GM12878 (cell line): Measurements from ENCODE around the gene MGAT3. TPM values are rescaled to one million over a fixed set of nuclear protein-coding genes. Genes with fewer than 3 reads are reported as not detected.

Experiments
- ATAC-seq: fragments of 200-7000 bp; cut with Tn5 transposase; 3 replicates; pipeline ENCODE4 v1.9.1; 2020; ENCODE audit warnings: mild to moderate bottlenecking, moderate library complexity
- BruUV-seq: library from RNA; stranded (reverse); fragments of 400-500 nt; replicated peaks from 2 replicates; lab custom pipeline; 2021; lab: Mats Ljungman, UMichigan
- CTCF ChIA-PET: fragments of 300-600 bp; sonication (Branson Sonifier 250); formaldehyde crosslinking; extraction: SDS; loops from one replicate; lab custom pipeline; 2021; ENCODE audit warnings: inconsistent platforms; lab: Yijun Ruan, JAX
- POLR2A ChIA-PET: fragments of 350-600 bp; formaldehyde crosslinking; extraction: SDS; loops from one replicate; lab custom pipeline; 2021; ENCODE audit warnings: inconsistent platforms; lab: Charles Lee
- RAD21 ChIA-PET: fragments of 300-600 bp; sonication (Branson Sonifier 250); formaldehyde crosslinking; loops from one replicate; lab custom pipeline; 2023; ENCODE audit warnings: antibody characterized with exemption; ENCODE audit not compliant: unreplicated experiment; lab: Charles Lee
- SMC1A ChIA-PET: fragments of 300-600 bp; sonication (Branson Sonifier 250); formaldehyde crosslinking; loops from one replicate; lab custom pipeline; 2023; ENCODE audit not compliant: unreplicated experiment, uncharacterized antibody; lab: Charles Lee
- DNase-seq: peaks from one replicate; pipeline ENCODE4 v3.0.0-alpha.2; 2011; ENCODE audit warnings: low read depth, low spot score
- FAIRE-seq: peaks from 3 replicates; lab custom pipeline; 2011; peaks lifted over from hg19 to GRCh38; lab: Jason Lieb, UNC
- H2AFZ ChIP-seq: 2 replicates; pipeline ENCODE4 v1.6.0; 2011; ENCODE audit warnings: low read depth, low read length, control low read depth; ENCODE audit not compliant: control insufficient read depth
- H3K27ac ChIP-seq: 2 replicates; pipeline ENCODE4 v1.5.1; 2011; ENCODE audit warnings: control low read depth; ENCODE audit not compliant: control insufficient read depth, insufficient read depth
- H3K27me3 ChIP-seq, 2 experiments: replicated peaks in 1 of 2; 2 replicates each; pipeline versions ENCODE4 v1.6.0 to v1.6.1; 2011; ENCODE audit warnings: low read length in 1 of 2; ENCODE audit not compliant: control insufficient read depth in 2 of 2, insufficient read depth in 2 of 2
- H3K36me3 ChIP-seq, 2 experiments: 2 replicates each; pipeline ENCODE4 v1.5.1; 2011; ENCODE audit warnings: low read length in 1 of 2; ENCODE audit not compliant: control insufficient read depth in 2 of 2, insufficient read depth in 2 of 2
- H3K4me1 ChIP-seq: 2 replicates; pipeline ENCODE4 v1.6.1; 2011; ENCODE audit warnings: mild to moderate bottlenecking, low read length, moderate library complexity, mixed read lengths; ENCODE audit not compliant: control insufficient read depth, insufficient read depth
- H3K4me2 ChIP-seq: 2 replicates; pipeline ENCODE4 v1.6.0; 2011; ENCODE audit warnings: control low read depth; ENCODE audit not compliant: control insufficient read depth, insufficient read depth
- H3K4me3 ChIP-seq: fragments of 200-600 bp; sonication (generic); 2 replicates; pipeline ENCODE4 v1.5.1; 2016
- H3K79me2 ChIP-seq: 2 replicates; pipeline ENCODE4 v1.6.0; 2011; ENCODE audit warnings: low read length; ENCODE audit not compliant: control insufficient read depth, insufficient read depth
- H3K9ac ChIP-seq: 2 replicates; pipeline ENCODE4 v1.8.0; 2011; ENCODE audit warnings: low read length, control low read depth, mixed read lengths; ENCODE audit not compliant: control insufficient read depth, insufficient read depth
- H3K9me3 ChIP-seq: replicated peaks from 3 replicates; pipeline ENCODE4 v1.5.1; 2011; ENCODE audit warnings: mild to moderate bottlenecking, low read length; ENCODE audit not compliant: control insufficient read depth, insufficient read depth
- H4K20me1 ChIP-seq: 2 replicates; pipeline ENCODE4 v1.6.0; 2011; ENCODE audit not compliant: control insufficient read depth, insufficient read depth
- EZH2 ChIP-seq: IDR thresholded peaks from 2 replicates; pipeline ENCODE4 v1.6.1; 2012; ENCODE audit warnings: low read depth, mild to moderate bottlenecking, control low read depth, inconsistent platforms, low read length, borderline replicate concordance; ENCODE audit not compliant: control insufficient read depth
- NR2C2 ChIP-seq: IDR thresholded peaks from 2 replicates; pipeline ENCODE4 v1.6.1; 2011; ENCODE audit warnings: borderline replicate concordance, low read depth; ENCODE audit not compliant: control insufficient read depth, insufficient read length
- PML ChIP-seq: IDR thresholded peaks from 2 replicates; pipeline ENCODE4 v1.6.1; 2012; ENCODE audit warnings: low read length, inconsistent platforms
- RAD21 ChIP-seq: IDR thresholded peaks from 2 replicates; pipeline ENCODE4 v1.6.1; 2011; ENCODE audit warnings: mild to moderate bottlenecking, low read depth, low read length, moderate library complexity; ENCODE audit not compliant: insufficient read depth
- WGBS: methylation state at CpG from one replicate; pipeline ENCODE4 v1.1.6; 2016; ENCODE audit warnings: low lambda C conversion rate; ENCODE audit not compliant: insufficient replicate concordance, insufficient coverage; ENCODE audit errors: missing lambda C conversion rate; 5-methylcytosine and 5-hydroxymethylcytosine counted together
- in situ Hi-C: fragments of 300-500 bp; cut with MboI; formaldehyde crosslinking; loops from 9 replicates; pipeline ENCODE4 v1.14.3; 2018; ENCODE audit warnings: mixed read lengths
- intact Hi-C: fragments of 100-400 bp; cut with micrococcal nuclease; formaldehyde crosslinking; loops from one replicate; pipeline ENCODE4 v1.14.2; 2022; ENCODE audit not compliant: unreplicated experiment
- polyA plus RNA-seq, 11 experiments: library from polyadenylated mRNA; depleted of rRNA in 4 of 11; unstranded in 6 of 11; stranded (reverse) in 5 of 11; fragments of >200 nt; fragmentation: Nextera tagmentation in 4 of 11; fragmentation: Illumina TruSeq in 1 of 11; extraction: Ambion mirVana in 4 of 11; extraction: Trizol in 1 of 11; gene quantifications; 1 replicate in 1 of 11; 2 replicates in 10 of 11; pipeline versions ENCODE4 v1.2.1 to v1.2.3, GENCODE V29; 2011 to 2016; ENCODE audit warnings: inconsistent platforms in 2 of 11, missing spikeins in 2 of 11, low read depth in 1 of 11
- total RNA-seq, 4 experiments: library from RNA; depleted of rRNA in 3 of 4; stranded (reverse); fragments of >200 nt in 3 of 4; fragmentation: Illumina TruSeq in 1 of 4; extraction: Trizol in 1 of 4; gene quantifications; 2 replicates each; pipeline versions ENCODE4 v1.2.1 to v1.2.3, GENCODE V29; 2013 to 2021
- TF ChIP-seq, protein P1 (sequence below): fragments of 450-650 bp; formaldehyde crosslinking; IDR thresholded peaks from 2 replicates; pipeline ENCODE4 v1.4.0; 2020; ENCODE audit warnings: mild to moderate bottlenecking, moderate library complexity
- TF ChIP-seq, protein P2 (sequence below): fragments of 450-650 bp; IDR thresholded peaks from 2 replicates; pipeline ENCODE4 v1.6.1; 2017; ENCODE audit warnings: borderline replicate concordance

MGAT3 gene
- total and polyA plus RNA-seq, 10 of the 15 experiments (the other 5 are each of a cell fraction or from before 2014, with no cell fraction given) = 0.32 to 40.2 (median 11.9) TPM

DNA sequence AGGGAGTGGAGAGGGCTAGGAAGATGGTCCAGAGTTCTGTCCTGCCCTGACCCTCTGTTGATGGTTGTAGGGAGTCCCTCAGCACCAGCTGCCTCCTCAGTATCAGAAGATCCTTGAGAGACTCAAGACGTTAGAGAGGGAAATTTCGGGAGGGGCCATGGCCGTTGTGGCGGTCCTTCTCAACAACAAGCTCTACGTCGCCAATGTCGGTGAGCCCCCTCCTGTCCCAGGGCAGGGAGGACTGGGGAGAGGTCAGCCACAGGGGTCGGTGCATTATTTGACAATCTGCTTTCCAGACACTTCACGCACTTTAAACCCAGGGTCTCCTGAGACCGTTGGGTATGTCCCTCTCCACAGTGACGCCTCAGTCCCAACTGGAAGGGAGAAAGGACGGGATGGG is 39.2 kb upstream of the MGAT3 start:
- peaks cover 4 to 13% of the 10 kb centered on the region in 2 experiments; a peak in 3 of 4 replicates for H3K36me3 ChIP-seq
- SMC1A ChIA-PET = no interaction called here
- no peaks in the 10 kb centered on the region for H3K27me3 ChIP-seq
- ATAC-seq (no peak), FAIRE-seq (no peak), DNase-seq (no peak)
- no peaks in the 10 kb centered on the region for H3K9me3 ChIP-seq
- H3K4me1 ChIP-seq = no peaks in the 10 kb centered on the region
- no peaks in the 10 kb centered on the region for H4K20me1 ChIP-seq
- H3K79me2 ChIP-seq = no peaks in the 10 kb centered on the region; the same call in 1 of the 2 replicates
- WGBS = 97% methylated on average over 12 of the region's 12 CpGs
- H3K9ac ChIP-seq = no peak overlapping the region
- H2AFZ ChIP-seq = no peak overlapping the region
- no peak overlapping the region for H3K4me2 ChIP-seq
- in situ Hi-C loops (no loop called here), intact Hi-C loops (no loop called here)
- POLR2A ChIA-PET = interaction anchor here (0.8 kb wide), 1 partner anchor 182 kb away, joined by 3 read pairs; no protein-coding TSS in a partner anchor
- CTCF ChIA-PET = no interaction called here
- no peak overlapping the region for H3K4me3 ChIP-seq
- TF ChIP-seq, protein P1, sequence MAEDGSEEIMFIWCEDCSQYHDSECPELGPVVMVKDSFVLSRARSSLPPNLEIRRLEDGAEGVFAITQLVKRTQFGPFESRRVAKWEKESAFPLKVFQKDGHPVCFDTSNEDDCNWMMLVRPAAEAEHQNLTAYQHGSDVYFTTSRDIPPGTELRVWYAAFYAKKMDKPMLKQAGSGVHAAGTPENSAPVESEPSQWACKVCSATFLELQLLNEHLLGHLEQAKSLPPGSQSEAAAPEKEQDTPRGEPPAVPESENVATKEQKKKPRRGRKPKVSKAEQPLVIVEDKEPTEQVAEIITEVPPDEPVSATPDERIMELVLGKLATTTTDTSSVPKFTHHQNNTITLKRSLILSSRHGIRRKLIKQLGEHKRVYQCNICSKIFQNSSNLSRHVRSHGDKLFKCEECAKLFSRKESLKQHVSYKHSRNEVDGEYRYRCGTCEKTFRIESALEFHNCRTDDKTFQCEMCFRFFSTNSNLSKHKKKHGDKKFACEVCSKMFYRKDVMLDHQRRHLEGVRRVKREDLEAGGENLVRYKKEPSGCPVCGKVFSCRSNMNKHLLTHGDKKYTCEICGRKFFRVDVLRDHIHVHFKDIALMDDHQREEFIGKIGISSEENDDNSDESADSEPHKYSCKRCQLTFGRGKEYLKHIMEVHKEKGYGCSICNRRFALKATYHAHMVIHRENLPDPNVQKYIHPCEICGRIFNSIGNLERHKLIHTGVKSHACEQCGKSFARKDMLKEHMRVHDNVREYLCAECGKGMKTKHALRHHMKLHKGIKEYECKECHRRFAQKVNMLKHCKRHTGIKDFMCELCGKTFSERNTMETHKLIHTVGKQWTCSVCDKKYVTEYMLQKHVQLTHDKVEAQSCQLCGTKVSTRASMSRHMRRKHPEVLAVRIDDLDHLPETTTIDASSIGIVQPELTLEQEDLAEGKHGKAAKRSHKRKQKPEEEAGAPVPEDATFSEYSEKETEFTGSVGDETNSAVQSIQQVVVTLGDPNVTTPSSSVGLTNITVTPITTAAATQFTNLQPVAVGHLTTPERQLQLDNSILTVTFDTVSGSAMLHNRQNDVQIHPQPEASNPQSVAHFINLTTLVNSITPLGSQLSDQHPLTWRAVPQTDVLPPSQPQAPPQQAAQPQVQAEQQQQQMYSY (CRISPR knock-in tag) = no peak
- TF ChIP-seq, protein P2, sequence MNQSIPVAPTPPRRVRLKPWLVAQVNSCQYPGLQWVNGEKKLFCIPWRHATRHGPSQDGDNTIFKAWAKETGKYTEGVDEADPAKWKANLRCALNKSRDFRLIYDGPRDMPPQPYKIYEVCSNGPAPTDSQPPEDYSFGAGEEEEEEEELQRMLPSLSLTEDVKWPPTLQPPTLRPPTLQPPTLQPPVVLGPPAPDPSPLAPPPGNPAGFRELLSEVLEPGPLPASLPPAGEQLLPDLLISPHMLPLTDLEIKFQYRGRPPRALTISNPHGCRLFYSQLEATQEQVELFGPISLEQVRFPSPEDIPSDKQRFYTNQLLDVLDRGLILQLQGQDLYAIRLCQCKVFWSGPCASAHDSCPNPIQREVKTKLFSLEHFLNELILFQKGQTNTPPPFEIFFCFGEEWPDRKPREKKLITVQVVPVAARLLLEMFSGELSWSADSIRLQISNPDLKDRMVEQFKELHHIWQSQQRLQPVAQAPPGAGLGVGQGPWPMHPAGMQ = no peak
- no peak for TF ChIP-seq PML
- no peak for TF ChIP-seq NR2C2
- no peak for TF ChIP-seq EZH2
- no peak for TF ChIP-seq RAD21
- BruUV-seq = no TSS peak
- H3K27ac ChIP-seq = no peak overlapping the region
- RAD21 ChIA-PET = no interaction called here
